ENCODE data around the gene CSAG2.
"Not testable (repeated sequence)": the region's sequence is repeated elsewhere in the genome, so short reads cannot be mapped to it uniquely, and the experiment has no call there.

CSAG2 gene

GRCh38 chrX:152709173-152709572 is at the start of gene CSAG2:
Gene CSAG2 (minus strand): TSS chrX:152709273. CDS start chrX:152709112, 161 bp downstream.
- not testable (repeated sequence) for DNase-seq

GRCh38 chrX:152754871-152755270 is 45.8 kb upstream of the CSAG2 start:
- DNase-seq = not testable (repeated sequence)

- DNase-seq = not testable (repeated sequence)
Measured at GRCh38 chrX:152753686-152754650, 44.9 kb upstream of the CSAG2 start, which contains the start of gene MAGEA2. Gene MAGEA2 (minus strand): TSS chrX:152753842. CDS start chrX:152751363, 2,479 bp downstream.

GRCh38 chrX:152738560-152738959 is 29.5 kb upstream of the CSAG2 start:
- no peak for DNase-seq

- DNase-seq = not testable (repeated sequence)
Measured at GRCh38 chrX:152736528-152736927, 27.5 kb upstream of the CSAG2 start.

- no peak for DNase-seq
Measured at GRCh38 chrX:152735860-152736511, 26.9 kb upstream of the CSAG2 start.

- no peak for DNase-seq
Measured at GRCh38 chrX:152735101-152735500, 26.0 kb upstream of the CSAG2 start.

- not testable (repeated sequence) for DNase-seq
Measured at GRCh38 chrX:152734143-152734858, 25.2 kb upstream of the CSAG2 start.

GRCh38 chrX:152733261-152733975 is 24.3 kb upstream of the CSAG2 start, which contains the start of the genes CSAG1 and MAGEA12:
Gene CSAG1 (minus strand): TSS chrX:152733721. CDS start chrX:152732460, 1,261 bp downstream.
Gene MAGEA12 (plus strand): TSS chrX:152733757. CDS start chrX:152736162, 2,405 bp downstream.
- no peak for DNase-seq

GRCh38 chrX:152725409-152725808 is 16.3 kb upstream of the CSAG2 start:
- DNase-seq = no peak

- not testable (repeated sequence) for DNase-seq
Measured at GRCh38 chrX:152713815-152714787, 5.0 kb upstream of the CSAG2 start, which contains the start of gene MAGEA2B. Gene MAGEA2B (plus strand): TSS chrX:152714628. CDS start chrX:152717107, 2,479 bp downstream.

- not testable (repeated sequence) for DNase-seq
Measured at GRCh38 chrX:152713195-152713594, 4.1 kb upstream of the CSAG2 start.

- DNase-seq = not testable (repeated sequence)
Measured at GRCh38 chrX:152706500-152706899, 2.6 kb downstream of the CSAG2 start.

GRCh38 chrX:152700390-152700789 is 8.7 kb downstream of the CSAG2 start:
- not testable (repeated sequence) for DNase-seq

GRCh38 chrX:152697952-152698931 is 10.8 kb downstream of the CSAG2 start, which contains the start of gene MAGEA3:
Gene MAGEA3 (plus strand): TSS chrX:152698794. CDS start chrX:152700833, 2,039 bp downstream.
- DNase-seq = not testable (repeated sequence)

- not testable (repeated sequence) for DNase-seq
Measured at GRCh38 chrX:152681012-152681411, 28.1 kb downstream of the CSAG2 start.

GRCh38 chrX:152674652-152675051 is 34.4 kb downstream of the CSAG2 start:
- not testable (repeated sequence) for DNase-seq

GRCh38 chrX:152674135-152674534 is 34.9 kb downstream of the CSAG2 start:
- no peak for DNase-seq

- DNase-seq = no peak
Measured at GRCh38 chrX:152663086-152663485, 46.0 kb downstream of the CSAG2 start.
